Measurements from ENCODE around the gene CACNA1G. TPM values are rescaled to one million over a fixed set of nuclear protein-coding genes. Genes with fewer than 3 reads are reported as not detected.
A peak's percentile ranks its signal among the peaks of the same experiment; 100 is the strongest.

CACNA1G gene
- 1 to 10 TPM; 6.5 to 7.4 (median 6.9) TPM for polyA plus RNA-seq (ENCODE audit: insufficient read length in 4 of 4)

DNA sequence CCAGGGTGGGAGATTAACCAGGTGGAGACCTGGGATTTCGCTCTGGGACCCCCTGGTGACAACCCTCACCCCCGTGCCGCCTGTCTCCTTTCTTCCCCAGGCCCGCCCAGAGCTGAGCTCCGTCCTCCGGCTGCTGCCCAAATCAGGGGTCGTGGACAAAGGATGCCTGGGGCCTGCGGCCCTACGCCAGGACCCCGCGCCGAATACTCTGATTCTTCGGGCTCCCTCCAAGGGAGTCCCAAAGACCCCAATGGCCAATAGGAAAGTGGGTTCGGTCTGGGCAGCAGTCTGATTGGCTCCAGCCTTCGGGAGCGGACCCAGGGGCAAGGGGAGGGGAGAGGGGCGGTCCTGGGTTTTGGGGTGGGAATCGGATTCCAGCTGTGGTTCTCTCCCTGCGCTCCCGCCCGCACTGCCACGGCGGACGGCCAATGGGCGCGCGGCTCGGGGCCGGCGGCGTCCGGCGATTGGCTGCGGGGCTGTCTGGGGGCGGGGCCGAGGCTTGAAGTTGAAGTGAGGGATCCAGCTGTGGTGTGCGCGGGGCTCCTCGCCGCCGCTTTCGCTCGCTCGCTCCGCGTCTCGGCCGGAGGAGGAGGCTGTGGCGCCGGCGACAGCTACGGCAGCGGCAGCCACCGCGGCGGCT lies at the start of gene CACNA1G:
CACNA1G (plus strand) TSS at position 531 of the 640 bp plus-strand sequence. CDS start 745 bp downstream, outside the sequence.
- DNase-seq (ENCODE audit: low read depth in 4 of 4, low spot score in 3 of 4) = peak in 3 of 4 donors; percentile 81 to 84 (median 82)

GRCh38 chr17:50511058-50511457 lies 49.5 kb upstream of the CACNA1G start:
- DNase-seq (ENCODE audit: low read depth in 4 of 4, low spot score in 3 of 4) = no peak

DNA sequence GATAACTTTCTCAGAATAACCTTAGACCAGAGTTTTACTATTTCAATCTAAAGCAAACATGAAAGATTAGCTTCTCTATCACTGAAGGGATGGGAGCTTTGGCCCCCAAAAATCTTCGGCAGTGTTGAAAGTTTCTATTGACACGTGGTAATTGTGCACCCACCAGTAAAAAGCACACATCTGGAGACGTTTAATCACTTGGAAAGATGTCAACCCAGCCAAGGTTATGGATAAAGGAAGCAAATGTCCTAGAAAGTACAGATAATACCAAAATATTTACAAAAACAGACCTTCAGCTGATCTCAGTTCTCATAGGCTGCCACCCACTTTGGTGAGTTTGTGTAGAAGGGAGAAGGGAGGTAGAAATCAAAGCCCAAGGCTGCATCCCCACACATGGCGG lies 47.0 kb upstream of the CACNA1G start:
- DNase-seq (ENCODE audit: low read depth in 4 of 4, low spot score in 3 of 4) = no peak

- DNase-seq (ENCODE audit: low read depth in 4 of 4, low spot score in 3 of 4) = no peak
Observed at GRCh38 chr17:50514388-50514787, 46.1 kb upstream of the CACNA1G start.

DNA sequence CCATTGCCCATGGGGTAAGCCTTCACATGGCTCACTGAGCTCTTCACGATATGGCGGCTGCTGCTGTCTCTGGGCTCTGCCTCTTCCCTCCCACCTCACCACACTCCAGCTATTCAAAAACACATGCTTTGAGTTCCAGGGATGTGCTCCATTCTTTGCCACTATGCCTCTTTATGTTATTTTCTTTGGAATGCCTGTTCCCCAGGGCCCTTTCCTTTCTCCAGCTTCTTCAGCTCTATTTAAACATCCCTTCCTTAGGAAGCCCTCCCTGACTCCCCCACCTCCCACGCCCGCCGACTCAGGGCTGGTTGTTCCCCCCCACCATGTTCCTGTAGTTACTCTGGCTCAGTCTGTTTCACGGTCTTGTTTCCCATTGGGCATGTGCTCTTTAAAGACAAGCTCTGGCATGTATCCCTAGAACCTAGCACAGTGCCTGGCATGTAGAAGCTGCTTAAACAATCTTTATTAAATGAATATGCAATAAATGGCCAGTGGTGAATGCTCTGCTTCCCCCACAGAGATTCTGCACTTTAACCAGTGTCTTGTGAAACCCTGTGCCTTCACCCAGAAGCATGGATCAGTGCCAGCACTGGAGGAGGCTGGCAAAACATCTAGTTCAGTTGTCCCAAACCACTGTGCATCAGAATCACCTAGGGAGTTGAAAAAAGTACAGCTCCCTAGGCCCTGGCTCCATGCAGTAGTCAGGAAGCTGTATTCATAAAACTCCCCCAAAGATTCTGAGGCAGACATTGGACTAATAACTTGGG lies 45.4 kb upstream of the CACNA1G start:
- no peak for DNase-seq (ENCODE audit: low read depth in 4 of 4, low spot score in 3 of 4)

GRCh38 chr17:50517011-50517410 lies 43.5 kb upstream of the CACNA1G start:
- DNase-seq (ENCODE audit: low read depth in 4 of 4, low spot score in 3 of 4) = no peak

GRCh38 chr17:50517504-50518383 lies 42.8 kb upstream of the CACNA1G start:
- DNase-seq (ENCODE audit: low read depth in 4 of 4, low spot score in 3 of 4) = no peak

- DNase-seq (ENCODE audit: low read depth in 4 of 4, low spot score in 3 of 4) = no peak
Observed at GRCh38 chr17:50518384-50519023, 42.0 kb upstream of the CACNA1G start.

GRCh38 chr17:50519141-50519834 lies 41.2 kb upstream of the CACNA1G start:
- DNase-seq (ENCODE audit: low read depth in 4 of 4, low spot score in 3 of 4) = no peak

- no peak for DNase-seq (ENCODE audit: low read depth in 4 of 4, low spot score in 3 of 4)
Observed at GRCh38 chr17:50520483-50520882, 40.0 kb upstream of the CACNA1G start.

- DNase-seq (ENCODE audit: low read depth in 4 of 4, low spot score in 3 of 4) = no peak
Observed at GRCh38 chr17:50521514-50521913, 39.0 kb upstream of the CACNA1G start.

DNA sequence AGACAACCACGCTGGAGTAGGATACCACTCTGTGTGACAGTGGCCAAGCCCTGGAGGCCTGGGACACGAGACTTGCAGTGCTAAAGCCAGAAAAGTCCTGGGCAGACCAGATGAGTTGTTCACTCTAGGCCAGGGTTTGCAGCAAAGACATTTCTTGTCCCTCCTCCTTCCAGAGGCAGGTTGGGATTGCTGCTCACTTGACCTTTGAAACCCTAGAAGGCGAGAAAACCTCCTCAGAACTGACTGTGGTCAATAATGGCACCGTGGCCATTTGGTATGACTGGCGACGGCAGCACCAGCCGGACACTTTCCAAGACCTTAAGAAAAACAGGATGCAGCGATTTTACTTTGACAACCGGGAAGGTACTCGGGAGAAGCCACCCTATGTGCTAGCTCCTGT lies 37.7 kb upstream of the CACNA1G start:
- no peak for DNase-seq (ENCODE audit: low read depth in 4 of 4, low spot score in 3 of 4)

- DNase-seq (ENCODE audit: low read depth in 4 of 4, low spot score in 3 of 4) = no peak
Observed at GRCh38 chr17:50523208-50523607, 37.3 kb upstream of the CACNA1G start.

GRCh38 chr17:50524838-50525237 lies 35.7 kb upstream of the CACNA1G start:
- no peak for DNase-seq (ENCODE audit: low read depth in 4 of 4, low spot score in 3 of 4)

DNA sequence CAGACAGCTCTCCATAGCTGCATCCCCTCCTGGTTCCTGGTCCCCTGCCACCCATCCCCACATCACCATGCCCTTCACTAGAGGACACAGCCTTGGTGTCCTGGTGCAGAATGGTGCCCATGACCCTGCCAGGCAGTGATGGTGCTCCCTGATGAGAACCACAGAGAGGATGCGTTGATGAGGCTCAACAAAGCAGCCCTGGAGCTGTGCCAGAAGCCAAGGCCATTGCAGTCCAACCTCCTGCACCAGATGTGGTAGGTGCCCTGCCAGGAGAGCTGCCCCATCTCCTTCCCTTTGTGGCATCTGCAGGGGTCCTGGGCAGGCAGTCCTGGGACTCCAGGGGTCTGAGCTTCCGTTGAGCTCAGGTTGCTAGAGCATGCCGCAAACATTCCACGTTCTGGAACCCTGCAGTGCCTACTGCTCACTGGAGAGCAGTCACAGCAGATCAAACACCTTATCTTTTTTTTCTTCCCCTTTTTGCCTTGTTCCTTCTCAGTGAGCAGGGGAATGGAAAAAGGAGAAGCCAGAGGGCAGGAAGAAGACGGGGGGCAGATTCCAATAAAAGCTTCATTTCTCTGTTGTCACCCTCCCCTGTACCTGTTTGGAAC lies 33.3 kb upstream of the CACNA1G start:
- DNase-seq (ENCODE audit: low read depth in 4 of 4, low spot score in 3 of 4) = no peak

DNA sequence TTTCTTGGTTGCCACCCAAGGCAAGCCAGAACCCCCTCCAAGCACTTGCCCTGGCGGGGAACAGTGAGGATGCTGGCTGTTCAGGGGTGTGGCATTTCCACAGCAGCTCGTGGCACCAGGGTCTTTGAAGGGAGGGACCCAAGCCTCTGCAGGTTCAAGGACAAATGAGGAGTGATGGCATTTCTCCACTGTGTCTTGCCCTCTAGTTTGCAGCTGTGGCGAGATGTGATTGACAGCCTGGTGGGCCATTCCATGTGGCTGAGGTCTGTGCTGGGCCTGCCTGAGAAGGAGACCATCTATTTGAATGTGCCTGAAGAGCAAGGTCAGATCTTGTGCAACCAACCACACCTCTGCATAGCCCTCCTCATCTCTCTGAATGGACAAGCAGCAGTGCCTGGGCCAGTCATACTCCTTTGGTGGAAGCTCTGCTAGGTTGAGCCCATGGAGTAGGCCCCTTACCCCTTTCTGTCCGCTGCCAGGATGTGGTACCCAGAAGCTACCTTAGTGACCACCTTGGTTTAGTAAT lies 32.5 kb upstream of the CACNA1G start:
- no peak for DNase-seq (ENCODE audit: low read depth in 4 of 4, low spot score in 3 of 4)

DNA sequence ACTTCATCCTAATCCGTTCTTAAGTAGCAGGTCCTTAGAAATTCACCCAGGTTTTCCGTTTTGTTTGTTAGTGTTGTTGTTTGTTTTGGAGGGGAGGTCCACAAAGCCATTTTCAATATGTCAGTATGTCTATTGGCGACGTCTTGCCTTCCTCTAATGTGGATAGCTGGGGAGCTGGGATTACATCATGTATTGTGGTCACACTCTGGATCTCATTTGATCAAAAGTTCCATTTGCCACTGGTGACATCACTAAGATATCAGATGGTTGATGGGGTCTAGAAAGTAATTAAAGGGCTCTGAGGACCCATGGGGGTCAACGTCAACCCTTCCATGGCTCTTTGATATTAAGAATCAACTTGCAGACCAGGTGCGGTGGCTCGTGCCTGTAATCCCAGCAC lies 30.7 kb upstream of the CACNA1G start:
- no peak for DNase-seq (ENCODE audit: low read depth in 4 of 4, low spot score in 3 of 4)

DNA sequence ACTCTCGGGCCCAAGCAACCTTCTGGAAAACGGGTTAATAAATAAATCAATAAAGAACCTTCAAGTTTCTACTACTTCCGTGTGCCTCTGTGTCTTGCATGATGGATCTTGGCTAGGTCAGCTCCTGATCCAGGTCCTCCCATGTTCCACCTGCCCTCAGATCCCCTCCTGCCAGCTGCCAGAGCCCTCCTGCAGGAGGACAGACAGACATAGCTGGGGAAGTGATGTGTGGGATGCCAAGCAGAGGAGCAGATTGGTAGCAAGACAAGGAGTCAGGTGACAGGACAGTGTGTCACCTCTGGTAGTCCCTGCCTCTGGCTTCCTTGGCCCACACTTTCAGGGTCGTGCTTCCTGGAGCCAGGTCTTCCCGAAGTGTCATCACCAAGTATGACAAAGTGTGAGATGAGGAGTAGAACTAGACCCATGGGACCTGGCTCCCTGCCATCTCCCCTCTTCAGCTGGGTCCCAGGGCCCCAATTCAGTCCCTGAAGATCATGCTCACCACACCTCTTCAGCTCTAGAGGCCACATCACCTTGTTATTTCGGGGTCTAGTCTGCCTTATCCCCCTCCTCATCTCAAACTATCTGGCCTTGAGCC lies 29.0 kb upstream of the CACNA1G start:
- DNase-seq (ENCODE audit: low read depth in 4 of 4, low spot score in 3 of 4) = no peak

DNA sequence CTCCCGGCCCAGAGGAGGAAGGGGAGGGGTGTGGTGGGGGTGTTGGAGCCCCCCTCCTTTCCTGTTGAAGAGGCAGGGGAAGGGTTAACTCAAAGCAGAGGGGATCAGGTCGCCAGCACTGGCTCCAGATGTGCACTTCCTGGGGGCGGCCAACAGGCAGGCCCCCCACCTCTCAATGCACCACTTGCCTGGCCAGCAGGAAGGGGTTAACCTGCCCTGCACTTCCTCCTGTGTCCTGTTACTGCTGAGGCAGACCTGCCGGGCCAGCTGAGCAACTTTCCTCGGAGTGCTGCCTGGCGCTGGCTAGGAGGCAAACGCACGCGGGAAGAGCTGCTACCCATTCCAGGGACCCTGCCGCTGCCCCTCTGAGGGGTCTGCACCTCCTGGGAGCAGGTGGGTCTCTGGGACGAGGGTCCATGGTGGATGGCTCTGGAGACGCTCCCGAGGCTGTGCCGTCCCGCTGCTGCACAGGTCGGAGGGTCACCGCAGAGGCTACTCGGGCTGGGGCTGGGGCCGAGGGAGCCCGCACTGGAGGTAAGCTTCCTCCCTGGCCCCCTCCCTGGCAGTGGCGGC lies 28.0 kb upstream of the CACNA1G start, which contains the start of gene EPN3:
EPN3 (plus strand) TSS at position 284 of the 573 bp plus-strand sequence. CDS start 3,822 bp downstream, outside the sequence.
- DNase-seq (ENCODE audit: low read depth in 4 of 4, low spot score in 3 of 4) = no peak

Data from right renal pelvis (tissue), 4 donors.